HEK293 (cell line): ENCODE results near the gene PPM1E.

Source experiments
- ATF2 ChIP-seq: fragments of 450-650 bp; formaldehyde crosslinking; IDR thresholded peaks from 2 replicates; pipeline ENCODE4 v1.5.1; 2016; ENCODE audit warnings: missing biosample characterization, missing genetic modification characterization, low read depth
- EGR2 ChIP-seq: fragments of 450-650 bp; formaldehyde crosslinking; IDR thresholded peaks from 2 replicates; pipeline ENCODE4 v1.5.1; 2016; ENCODE audit warnings: low read depth, missing biosample characterization, missing genetic modification characterization
- FEZF1 ChIP-seq: fragments of 450-650 bp; formaldehyde crosslinking; IDR thresholded peaks from 2 replicates; pipeline ENCODE4 v1.5.1; 2016; ENCODE audit warnings: missing biosample characterization, missing genetic modification characterization
- GLI2 ChIP-seq: fragments of 450-650 bp; formaldehyde crosslinking; IDR thresholded peaks from 2 replicates; pipeline ENCODE4; 2017; ENCODE audit warnings: missing biosample characterization, missing genetic modification characterization, low read depth, borderline replicate concordance
- KLF7 ChIP-seq: fragments of 450-650 bp; formaldehyde crosslinking; IDR thresholded peaks from 2 replicates; pipeline ENCODE4 v1.5.1; 2016; ENCODE audit warnings: missing biosample characterization, missing genetic modification characterization, borderline replicate concordance
- MEIS1 ChIP-seq: sonication (generic); formaldehyde crosslinking; IDR thresholded peaks from 2 replicates; pipeline ENCODE4 v1.8.1; 2022; ENCODE audit warnings: missing genetic modification reagents, mild to moderate bottlenecking, borderline replicate concordance
- OSR2 ChIP-seq: fragments of 450-650 bp; formaldehyde crosslinking; IDR thresholded peaks from 2 replicates; pipeline ENCODE4 v1.5.1; 2016; ENCODE audit warnings: missing biosample characterization, missing genetic modification characterization
- PRDM1 ChIP-seq: fragments of 450-650 bp; formaldehyde crosslinking; IDR thresholded peaks from 2 replicates; pipeline ENCODE4; 2016; ENCODE audit warnings: missing biosample characterization, missing genetic modification characterization
- PRDM2 ChIP-seq: fragments of 450-650 bp; formaldehyde crosslinking; IDR thresholded peaks from 2 replicates; pipeline ENCODE4 v1.5.1; 2016; ENCODE audit warnings: missing biosample characterization, missing genetic modification characterization, borderline replicate concordance
- RBAK ChIP-seq: fragments of 450-650 bp; formaldehyde crosslinking; IDR thresholded peaks from 2 replicates; pipeline ENCODE4 v1.5.1; 2016; ENCODE audit warnings: missing biosample characterization, missing genetic modification characterization
- REPIN1 ChIP-seq: fragments of 450-650 bp; formaldehyde crosslinking; IDR thresholded peaks from 2 replicates; pipeline ENCODE4 v1.5.1; 2017; ENCODE audit warnings: missing biosample characterization, missing genetic modification characterization, low read depth
- SP2 ChIP-seq: fragments of 450-650 bp; formaldehyde crosslinking; IDR thresholded peaks from 2 replicates; pipeline ENCODE4 v1.5.1; 2016; ENCODE audit warnings: missing biosample characterization, missing genetic modification characterization
- SP7 ChIP-seq: fragments of 450-650 bp; formaldehyde crosslinking; IDR thresholded peaks from 2 replicates; pipeline ENCODE4 v1.5.1; 2016; ENCODE audit warnings: missing biosample characterization, missing genetic modification characterization
- TSHZ1 ChIP-seq: fragments of 450-650 bp; formaldehyde crosslinking; IDR thresholded peaks from 2 replicates; pipeline ENCODE4 v1.5.1; 2016; ENCODE audit warnings: missing biosample characterization, missing genetic modification characterization, borderline replicate concordance
- ZBTB17 ChIP-seq: fragments of 450-650 bp; formaldehyde crosslinking; IDR thresholded peaks from 2 replicates; pipeline ENCODE4 v1.5.1; 2016; ENCODE audit warnings: missing biosample characterization, missing genetic modification characterization
- ZNF138 ChIP-seq: fragments of 450-650 bp; formaldehyde crosslinking; IDR thresholded peaks from 2 replicates; pipeline ENCODE4 v1.5.1; 2016; ENCODE audit warnings: missing biosample characterization, missing genetic modification characterization, borderline replicate concordance
- ZNF146 ChIP-seq: fragments of 450-650 bp; formaldehyde crosslinking; IDR thresholded peaks from 2 replicates; pipeline ENCODE4 v1.5.1; 2016; ENCODE audit warnings: missing biosample characterization, missing genetic modification characterization
- ZNF175 ChIP-seq: fragments of 450-650 bp; formaldehyde crosslinking; IDR thresholded peaks from 2 replicates; pipeline ENCODE4 v1.5.1; 2016; ENCODE audit warnings: missing biosample characterization, missing genetic modification characterization
- ZNF184 ChIP-seq: fragments of 450-650 bp; IDR thresholded peaks from 2 replicates; pipeline ENCODE4 v1.5.1; 2018; ENCODE audit warnings: missing biosample characterization, mild to moderate bottlenecking, missing genetic modification characterization
- ZNF19 ChIP-seq: fragments of 450-650 bp; formaldehyde crosslinking; IDR thresholded peaks from 2 replicates; pipeline ENCODE4; 2016; ENCODE audit warnings: missing biosample characterization, missing genetic modification characterization, low read depth
- ZNF202 ChIP-seq: fragments of 450-650 bp; formaldehyde crosslinking; IDR thresholded peaks from 2 replicates; pipeline ENCODE4 v1.5.1; 2016; ENCODE audit warnings: missing biosample characterization, missing genetic modification characterization, borderline replicate concordance
- ZNF335 ChIP-seq: fragments of 450-650 bp; formaldehyde crosslinking; conservative IDR thresholded peaks from 2 replicates; pipeline ENCODE4 v1.5.1; 2016; ENCODE audit warnings: missing biosample characterization, missing genetic modification characterization
- ZNF350 ChIP-seq: fragments of 450-650 bp; formaldehyde crosslinking; IDR thresholded peaks from 2 replicates; pipeline ENCODE4 v1.5.0; 2017; ENCODE audit warnings: missing biosample characterization, mild to moderate bottlenecking, missing genetic modification characterization
- ZNF426 ChIP-seq: fragments of 450-650 bp; formaldehyde crosslinking; IDR thresholded peaks from 2 replicates; pipeline ENCODE4 v1.5.1; 2017; ENCODE audit warnings: missing biosample characterization, missing genetic modification characterization, mild to moderate bottlenecking, inconsistent platforms, moderate library complexity
- ZNF555 ChIP-seq: fragments of 450-650 bp; formaldehyde crosslinking; conservative IDR thresholded peaks from 2 replicates; pipeline ENCODE4 v1.5.1; 2017; ENCODE audit warnings: missing biosample characterization, mild to moderate bottlenecking, missing genetic modification characterization, inconsistent platforms
- ZNF571 ChIP-seq: fragments of 450-650 bp; formaldehyde crosslinking; IDR thresholded peaks from 2 replicates; pipeline ENCODE4 v1.5.0; 2017; ENCODE audit warnings: missing biosample characterization, missing genetic modification characterization
- ZNF626 ChIP-seq: fragments of 450-650 bp; sonication (Bioruptor Pico); formaldehyde crosslinking; IDR thresholded peaks from 2 replicates; pipeline ENCODE4 v1.5.1; 2018; ENCODE audit warnings: missing biosample characterization, missing genetic modification characterization, inconsistent platforms
- ZSCAN4 ChIP-seq: fragments of 450-650 bp; formaldehyde crosslinking; IDR thresholded peaks from 2 replicates; pipeline ENCODE4 v1.5.1; 2017; ENCODE audit warnings: missing biosample characterization, missing genetic modification characterization

The PPM1E gene

GRCh38 chr17:58755577-58756245, at the start of gene PPM1E (continued):
- TF ChIP-seq ZSCAN4 (0 out of 2 replicates have a peak, but pooled peaks have one; percentile 11), ZNF350 (no peak), PRDM2 (tag by site-specific recombination) (no peak), ZNF555 (tag by site-specific recombination) (no peak), FEZF1 (tag by site-specific recombination) (no peak), ZNF175 (tag by site-specific recombination) (no peak), ATF2 (no peak), KLF7 (no peak), GLI2 (tag by site-specific recombination) (no peak), ZBTB17 (0 out of 2 replicates have a peak, but pooled peaks have one; percentile 44), ZNF138 (no peak), ZNF202 (tag by site-specific recombination) (no peak), MEIS1 (CRISPR knock-in tag) (no peak), RBAK (tag by site-specific recombination) (no peak), TSHZ1 (no peak), ZNF335 (peak; percentile 90), SP2 (tag by site-specific recombination) (no peak), ZNF426 (tag by site-specific recombination) (no peak), REPIN1 (tag by site-specific recombination) (no peak), EGR2 (tag by site-specific recombination) (peak; percentile 39; the same call in 1 of the 2 replicates), ZNF571 (no peak), SP7 (no peak; the same call in 1 of the 2 replicates), ZNF19 (tag by site-specific recombination) (no peak), OSR2 (no peak), ZNF184 (tag by site-specific recombination) (no peak), ZNF146 (tag by site-specific recombination) (no peak), PRDM1 (tag by site-specific recombination) (no peak), ZNF626 (tag by site-specific recombination) (no peak)
